ENCODE data around the gene CNMD.

- TF ChIP-seq NFE2L2 (IDR thresholded peaks at IDR 0.05; ENCODE audit: low read depth, low read length) (no peak), CTCF (conservative IDR thresholded peaks at IDR 0.05; ENCODE audit: low read depth, low read length) (no peak), CHD1 (IDR thresholded peaks at IDR 0.05; ENCODE audit: low read depth, low read length) (no peak), SMC3 (IDR thresholded peaks at IDR 0.05; ENCODE audit: low read depth, low read length) (no peak), BHLHE40 (IDR thresholded peaks at IDR 0.05; ENCODE audit: low read depth, low read length) (no peak), POLR2A (IDR thresholded peaks at IDR 0.05; ENCODE audit: low read depth, low read length) (no peak), FOS (IDR thresholded peaks at IDR 0.05; ENCODE audit: low read depth, low read length) (no peak), RAD21 (IDR thresholded peaks at IDR 0.05; ENCODE audit: low read length) (no peak)
- TF ChIP-seq, protein P1, sequence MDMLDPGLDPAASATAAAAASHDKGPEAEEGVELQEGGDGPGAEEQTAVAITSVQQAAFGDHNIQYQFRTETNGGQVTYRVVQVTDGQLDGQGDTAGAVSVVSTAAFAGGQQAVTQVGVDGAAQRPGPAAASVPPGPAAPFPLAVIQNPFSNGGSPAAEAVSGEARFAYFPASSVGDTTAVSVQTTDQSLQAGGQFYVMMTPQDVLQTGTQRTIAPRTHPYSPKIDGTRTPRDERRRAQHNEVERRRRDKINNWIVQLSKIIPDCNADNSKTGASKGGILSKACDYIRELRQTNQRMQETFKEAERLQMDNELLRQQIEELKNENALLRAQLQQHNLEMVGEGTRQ (IDR thresholded peaks at IDR 0.05; ENCODE audit: low read depth, low read length) = no peak
Observed at GRCh38 chr13:52751196-52751595, 11.6 kb upstream of the CNMD start.
